Measurements from ENCODE around the gene SMTNL2.
A peak's percentile ranks its signal among the peaks of the same experiment; 100 is the strongest.
"Not testable (repeated sequence)": the region's sequence is repeated elsewhere in the genome, so short reads cannot be mapped to it uniquely, and the experiment has no call there.

SMTNL2 gene

DNA sequence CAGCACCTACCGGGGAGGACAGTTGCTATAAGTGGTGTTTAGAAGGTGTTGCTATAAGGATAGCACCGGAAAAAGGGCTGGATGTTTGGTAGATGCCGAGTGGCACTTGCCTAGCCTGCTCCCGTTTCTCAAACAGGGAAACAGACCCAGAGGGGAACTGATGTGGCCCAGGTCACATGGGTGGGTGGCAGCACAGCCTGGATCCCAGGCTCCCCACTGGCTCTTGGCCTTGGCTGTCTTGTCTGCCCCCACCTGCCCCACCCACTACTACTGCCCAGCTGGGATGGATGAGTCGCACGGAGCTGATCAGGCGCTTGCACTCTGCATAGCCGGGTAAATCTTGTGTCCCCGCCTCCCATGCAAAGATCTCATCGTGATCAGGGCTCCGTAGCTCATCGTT, 7.2 kb downstream of the SMTNL2 start:
- no peak for DNase-seq (ENCODE audit: extremely low read depth, low read depth)
- no peak overlapping the region for H3K4me3 ChIP-seq (replicated peaks; ENCODE audit: low read depth, low read length)
- TF ChIP-seq, protein P1, sequence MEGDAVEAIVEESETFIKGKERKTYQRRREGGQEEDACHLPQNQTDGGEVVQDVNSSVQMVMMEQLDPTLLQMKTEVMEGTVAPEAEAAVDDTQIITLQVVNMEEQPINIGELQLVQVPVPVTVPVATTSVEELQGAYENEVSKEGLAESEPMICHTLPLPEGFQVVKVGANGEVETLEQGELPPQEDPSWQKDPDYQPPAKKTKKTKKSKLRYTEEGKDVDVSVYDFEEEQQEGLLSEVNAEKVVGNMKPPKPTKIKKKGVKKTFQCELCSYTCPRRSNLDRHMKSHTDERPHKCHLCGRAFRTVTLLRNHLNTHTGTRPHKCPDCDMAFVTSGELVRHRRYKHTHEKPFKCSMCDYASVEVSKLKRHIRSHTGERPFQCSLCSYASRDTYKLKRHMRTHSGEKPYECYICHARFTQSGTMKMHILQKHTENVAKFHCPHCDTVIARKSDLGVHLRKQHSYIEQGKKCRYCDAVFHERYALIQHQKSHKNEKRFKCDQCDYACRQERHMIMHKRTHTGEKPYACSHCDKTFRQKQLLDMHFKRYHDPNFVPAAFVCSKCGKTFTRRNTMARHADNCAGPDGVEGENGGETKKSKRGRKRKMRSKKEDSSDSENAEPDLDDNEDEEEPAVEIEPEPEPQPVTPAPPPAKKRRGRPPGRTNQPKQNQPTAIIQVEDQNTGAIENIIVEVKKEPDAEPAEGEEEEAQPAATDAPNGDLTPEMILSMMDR (IDR thresholded peaks at IDR 0.05; ENCODE audit: low read depth, low read length, missing control alignments), result no peak

DNA sequence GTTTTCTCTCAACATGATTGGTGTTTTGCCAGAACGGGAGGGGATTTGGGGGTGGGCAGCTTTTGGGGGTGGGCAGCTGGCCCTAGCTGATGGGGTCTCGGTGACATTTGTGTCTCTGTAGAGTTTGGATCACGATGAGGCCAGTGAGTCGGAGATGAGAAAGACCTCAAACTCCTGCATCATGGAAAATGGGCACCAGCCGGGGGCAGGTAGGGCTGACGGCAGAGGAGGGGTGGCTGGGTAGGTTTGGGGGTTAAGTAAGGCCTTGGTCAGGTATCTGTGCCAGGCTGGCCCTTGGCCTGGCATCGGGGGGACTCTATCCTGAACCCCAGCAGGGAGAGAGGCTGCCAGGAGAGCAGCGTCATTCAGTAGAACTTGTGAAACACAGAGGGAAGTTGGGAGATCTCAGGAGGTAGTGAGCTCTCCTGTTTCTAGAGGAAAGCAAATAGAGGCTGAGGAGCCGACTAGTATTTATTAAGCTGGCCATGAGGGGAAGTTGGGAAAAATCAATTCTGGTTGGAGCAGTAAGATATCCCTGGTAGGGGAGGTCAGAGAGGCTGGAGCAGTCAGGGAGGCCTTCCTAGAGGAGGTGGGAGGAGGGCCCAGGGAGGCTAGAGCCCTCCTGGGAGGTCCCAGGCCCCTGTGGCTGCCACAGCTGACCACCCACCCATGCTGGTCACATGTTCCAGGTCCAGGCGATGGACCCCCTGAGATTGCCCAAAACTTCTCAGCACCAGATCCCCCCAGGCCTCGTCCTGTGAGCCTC, 8.1 kb downstream of the SMTNL2 start:
- TF ChIP-seq, protein P1 (IDR thresholded peaks at IDR 0.05; ENCODE audit: low read depth, low read length, missing control alignments), result no peak
- DNase-seq (ENCODE audit: extremely low read depth, low read depth), result no peak
- H3K4me3 ChIP-seq (replicated peaks; ENCODE audit: low read depth, low read length), result no peak overlapping the region

DNA sequence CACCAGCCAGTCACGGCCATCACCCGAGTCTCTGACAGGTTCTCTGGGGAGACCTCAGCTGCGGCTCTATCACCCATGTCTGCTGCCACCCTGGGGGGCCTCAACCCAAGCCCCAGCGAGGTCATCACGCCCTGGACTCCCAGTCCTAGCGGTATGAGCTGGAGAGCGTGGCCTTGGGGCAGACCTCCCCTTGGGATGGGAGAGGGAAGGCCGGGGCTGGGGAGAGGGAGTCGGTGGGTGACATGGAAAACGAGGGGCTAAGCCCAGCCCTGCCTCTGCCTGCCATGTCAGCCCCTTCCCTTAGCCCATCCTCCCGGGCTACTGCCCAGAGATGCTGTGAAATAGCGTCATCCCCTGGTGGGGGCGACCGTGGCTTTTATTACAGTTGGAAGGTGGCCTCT, 8.7 kb downstream of the SMTNL2 start:
- H3K4me3 ChIP-seq (replicated peaks; ENCODE audit: low read depth, low read length), result no peak overlapping the region
- TF ChIP-seq, protein P1 (IDR thresholded peaks at IDR 0.05; ENCODE audit: low read depth, low read length, missing control alignments), result no peak
- DNase-seq (ENCODE audit: extremely low read depth, low read depth), result no peak

DNA sequence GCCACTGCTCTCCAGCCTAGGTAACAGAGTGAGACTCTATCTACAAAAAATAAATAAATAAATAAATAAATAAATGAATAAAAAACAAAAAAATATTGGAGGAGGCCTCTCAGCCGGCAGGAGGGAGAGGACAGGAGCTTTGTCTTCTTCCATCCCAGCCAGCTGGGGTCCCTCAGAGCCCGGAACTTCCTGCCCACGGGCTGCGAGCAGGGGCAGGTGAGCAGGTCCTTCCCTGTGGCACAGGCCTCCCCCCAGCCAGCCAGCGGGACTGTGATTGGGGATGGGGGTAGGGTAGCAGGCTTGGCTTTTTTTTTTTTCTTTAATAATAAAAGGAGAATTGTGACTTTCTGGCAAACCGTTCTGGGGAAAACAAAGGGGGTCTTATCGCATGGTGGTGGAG, 10.1 kb downstream of the SMTNL2 start:
- TF ChIP-seq, protein P1 (IDR thresholded peaks at IDR 0.05; ENCODE audit: low read depth, low read length, missing control alignments), result no peak
- H3K4me3 ChIP-seq (replicated peaks; ENCODE audit: low read depth, low read length), result no peak overlapping the region
- no peak for DNase-seq (ENCODE audit: extremely low read depth, low read depth)

DNA sequence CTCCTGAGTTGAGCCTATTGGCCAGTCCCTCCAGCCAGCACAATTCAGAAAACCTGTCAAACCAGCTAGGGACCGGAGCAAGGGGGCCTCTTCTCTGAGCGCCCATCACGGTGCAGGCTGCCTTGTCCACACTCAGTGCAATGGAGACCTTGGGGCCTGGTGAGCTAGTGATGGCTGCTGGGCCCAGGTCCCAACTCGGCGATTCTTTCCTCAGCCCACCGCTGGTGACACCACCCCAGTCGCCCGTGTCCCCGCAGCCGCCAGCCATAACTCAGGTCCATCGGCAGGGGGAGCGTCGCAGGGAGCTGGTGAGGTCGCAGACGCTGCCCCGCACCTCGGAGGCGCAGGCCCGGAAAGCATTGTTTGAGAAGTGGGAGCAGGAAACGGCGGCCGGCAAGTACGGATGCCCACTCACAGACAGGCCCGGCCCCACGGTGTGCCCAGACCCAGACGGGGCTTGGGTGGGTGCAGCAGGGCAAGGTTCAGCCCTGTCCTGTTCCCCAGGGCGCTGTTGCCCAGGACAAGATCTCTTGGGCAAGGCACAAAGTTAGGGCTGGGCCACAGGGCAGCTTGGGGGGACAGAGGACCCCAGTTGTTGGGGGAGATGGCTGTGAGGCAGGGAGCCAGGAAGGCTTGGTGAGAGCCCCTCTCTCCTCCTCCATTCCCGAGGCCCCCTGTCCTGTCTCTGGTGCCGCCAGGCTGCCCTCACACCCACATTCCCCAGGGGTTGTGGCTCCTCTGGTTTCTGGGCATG, 10.8 kb downstream of the SMTNL2 start:
- no peak overlapping the region for H3K4me3 ChIP-seq (replicated peaks; ENCODE audit: low read depth, low read length)
- TF ChIP-seq, protein P1 (IDR thresholded peaks at IDR 0.05; ENCODE audit: low read depth, low read length, missing control alignments), result peak; percentile 5
- no peak for DNase-seq (ENCODE audit: extremely low read depth, low read depth)

DNA sequence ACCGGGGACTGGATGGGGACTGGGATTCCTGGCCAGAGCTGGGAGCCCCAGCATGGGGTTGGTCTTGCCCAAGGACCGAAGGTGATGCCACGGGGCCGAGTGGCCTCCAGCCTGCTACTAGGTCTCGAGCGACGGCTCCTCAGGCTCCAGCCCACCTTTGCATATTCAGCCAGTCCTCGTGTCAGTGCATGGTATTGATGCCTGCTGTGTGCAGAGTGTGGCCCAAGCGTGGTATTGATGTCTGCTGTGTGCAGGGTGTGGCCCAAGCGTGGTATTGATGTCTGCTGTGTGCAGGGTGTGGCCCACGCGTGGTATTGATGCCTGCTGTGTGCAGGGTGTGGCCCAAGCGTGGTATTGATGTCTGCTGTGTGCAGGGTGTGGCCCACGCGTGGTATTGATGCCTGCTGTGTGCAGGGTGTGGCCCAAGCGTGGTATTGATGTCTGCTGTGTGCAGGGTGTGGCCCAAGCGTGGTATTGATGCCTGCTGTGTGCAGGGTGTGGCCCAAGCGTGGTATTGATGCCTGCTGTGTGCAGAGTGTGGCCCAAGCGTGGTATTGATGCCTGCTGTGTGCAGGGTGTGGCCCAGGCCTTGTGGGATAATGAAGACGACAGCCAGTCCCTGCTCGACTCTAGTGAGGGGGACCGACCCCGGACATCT, 11.5 kb downstream of the SMTNL2 start:
- not testable (repeated sequence) for DNase-seq (ENCODE audit: extremely low read depth, low read depth); H3K4me3 ChIP-seq (replicated peaks; ENCODE audit: low read depth, low read length)

Data from HFF-Myc (cell line).